Occipital lobe (tissue), 2 donors: ENCODE results near the gene KAT2B. TPM values are rescaled to one million over a fixed set of nuclear protein-coding genes. Genes with fewer than 3 reads are reported as not detected.
"Not testable (repeated sequence)": the region's sequence is repeated elsewhere in the genome, so short reads cannot be mapped to it uniquely, and the experiment has no call there.

Experiments
- DNase-seq: peaks from one replicate; lab custom pipeline; 2025; lab: John Stamatoyannopoulos, UW
- total RNA-seq: library from RNA; depleted of rRNA; stranded (reverse); fragments of >200 nt; gene quantifications from one replicate; pipeline ENCODE4 v1.2.3, GENCODE V29; 2014

Gene KAT2B
- 14.2 TPM for total RNA-seq

GRCh38 chr3:20039765-20040547 is at the start of gene KAT2B:
Gene KAT2B (plus strand): TSS chr3:20040446. CDS start chr3:20040478, 32 bp downstream.
- peak; percentile 74 for DNase-seq

GRCh38 chr3:19994796-19995195 is 45.5 kb upstream of the KAT2B start:
- DNase-seq, result no peak

- DNase-seq, result no peak
Measured at GRCh38 chr3:19997502-19997901, 42.7 kb upstream of the KAT2B start.

GRCh38 chr3:20001932-20002331 is 38.3 kb upstream of the KAT2B start:
- no peak for DNase-seq

GRCh38 chr3:20007960-20008359 is 32.3 kb upstream of the KAT2B start:
- DNase-seq, result no peak

- no peak for DNase-seq
Measured at GRCh38 chr3:20008646-20009045, 31.6 kb upstream of the KAT2B start.

- DNase-seq, result no peak
Measured at GRCh38 chr3:20012164-20012563, 28.1 kb upstream of the KAT2B start, which contains the start of gene PP2D1. Gene PP2D1 (minus strand): TSS chr3:20012264. CDS start chr3:20012072, 192 bp downstream.

GRCh38 chr3:20013396-20013795 is 26.9 kb upstream of the KAT2B start:
- no peak for DNase-seq

- no peak for DNase-seq
Measured at GRCh38 chr3:20015525-20015924, 24.7 kb upstream of the KAT2B start.

- DNase-seq, result not testable (repeated sequence)
Measured at GRCh38 chr3:20016076-20016475, 24.2 kb upstream of the KAT2B start.

GRCh38 chr3:20022954-20023622 is 17.2 kb upstream of the KAT2B start:
- no peak for DNase-seq

GRCh38 chr3:20023623-20024405 is 16.4 kb upstream of the KAT2B start:
- DNase-seq, result peak; percentile 21

GRCh38 chr3:20027136-20027535 is 13.1 kb upstream of the KAT2B start:
- DNase-seq, result no peak

GRCh38 chr3:20028905-20029331 is 11.3 kb upstream of the KAT2B start:
- DNase-seq, result no peak

- DNase-seq, result not testable (repeated sequence)
Measured at GRCh38 chr3:20031939-20032338, 8.3 kb upstream of the KAT2B start.

GRCh38 chr3:20035019-20035418 is 5.2 kb upstream of the KAT2B start:
- DNase-seq, result no peak

- no peak for DNase-seq
Measured at GRCh38 chr3:20037255-20037996, 2.8 kb upstream of the KAT2B start.

GRCh38 chr3:20038699-20039465 is 1.4 kb upstream of the KAT2B start:
- no peak for DNase-seq

GRCh38 chr3:20039466-20039764 is 831 bp upstream of the KAT2B start:
- DNase-seq, result no peak

- DNase-seq, result peak; percentile 71
Measured at GRCh38 chr3:20040548-20041196, 426 bp downstream of the KAT2B start.
